Calu3 (cell line): Measurements from ENCODE around the gene NLGN1. TPM values are rescaled to one million over a fixed set of nuclear protein-coding genes. Genes with fewer than 3 reads are reported as not detected.
"Not testable (repeated sequence)": the region's sequence is repeated elsewhere in the genome, so short reads cannot be mapped to it uniquely, and the experiment has no call there.

ENCODE experiments used
- BruUV-seq: library from RNA; stranded (reverse); fragments of 400-500 nt; replicated peaks from 2 replicates; lab custom pipeline; 2021; lab: Mats Ljungman, UMichigan
- CTCF ChIA-PET: fragments of 300-600 bp; sonication (Branson Sonifier 250); formaldehyde crosslinking; loops from one replicate; lab custom pipeline; 2022; ENCODE audit warnings: antibody characterized with exemption; lab: Charles Lee
- DNase-seq: peaks from one replicate; pipeline ENCODE4 v3.0.0; 2022
- H3K27ac Mint-ChIP-seq: one replicate; pipeline ENCODE4 v1.8.0; 2022; ENCODE audit warnings: mixed read lengths; ENCODE audit not compliant: unreplicated experiment
- H3K27me3 Mint-ChIP-seq: one replicate; pipeline ENCODE4 v1.8.0; 2022; ENCODE audit warnings: mixed read lengths; ENCODE audit not compliant: unreplicated experiment
- H3K36me3 Mint-ChIP-seq: one replicate; pipeline ENCODE4 v1.8.0; 2022; ENCODE audit warnings: mild to moderate bottlenecking, moderate library complexity, mixed read lengths; ENCODE audit not compliant: insufficient read depth, unreplicated experiment
- H3K4me1 Mint-ChIP-seq: one replicate; pipeline ENCODE4 v1.8.0; 2022; ENCODE audit warnings: mild to moderate bottlenecking, low read depth, mixed read lengths; ENCODE audit not compliant: unreplicated experiment
- H3K4me3 Mint-ChIP-seq: one replicate; pipeline ENCODE4 v1.8.0; 2022; ENCODE audit warnings: mild to moderate bottlenecking, low read depth, moderate library complexity, mixed read lengths; ENCODE audit not compliant: unreplicated experiment
- H3K9me3 Mint-ChIP-seq: one replicate; pipeline ENCODE4 v1.8.0; 2022; ENCODE audit warnings: low read depth, mixed read lengths; ENCODE audit not compliant: unreplicated experiment
- intact Hi-C: fragments of 100-400 bp; cut with micrococcal nuclease; formaldehyde crosslinking; loops from one replicate; pipeline ENCODE4 v1.10.0; 2022; ENCODE audit not compliant: unreplicated experiment
- total RNA-seq: library from RNA; stranded (reverse); gene quantifications from 2 replicates; pipeline ENCODE4 v1.2.3, GENCODE V29; 2022
- TF ChIP-seq, protein P1 (sequence below): fragments of 200-600 bp; IDR thresholded peaks from one replicate; pipeline ENCODE4 v1.8.0; 2022; ENCODE audit warnings: antibody characterized with exemption; ENCODE audit not compliant: unreplicated experiment

Gene NLGN1
- total RNA-seq, 1 experiment from 2014 or later = 2.6 TPM

DNA sequence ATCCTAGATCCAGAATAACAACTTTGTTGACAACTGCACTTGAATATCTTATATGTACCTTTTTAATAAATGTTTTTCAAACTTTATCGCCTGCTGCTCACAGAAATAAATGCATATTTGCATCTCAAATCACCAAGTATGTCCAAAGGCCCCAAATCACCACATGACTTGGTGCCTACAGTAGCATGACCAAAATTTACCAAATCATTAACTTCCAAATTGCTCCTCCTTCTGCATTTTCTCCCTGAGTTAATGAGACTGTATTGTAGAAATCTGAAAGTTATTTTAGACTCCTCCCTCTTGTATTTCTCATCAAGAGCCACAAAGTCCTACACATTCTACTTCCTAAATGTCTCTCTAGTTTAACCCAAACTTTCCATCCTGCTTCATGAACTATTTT, 826.1 kb downstream of the NLGN1 start:
- Mint-ChIP-seq H3K27me3 (no peaks in the 10 kb centered on the region), H3K9me3 (no peaks in the 10 kb centered on the region), H3K4me3 (no peak overlapping the region), H3K4me1 (no peaks in the 10 kb centered on the region), H3K36me3 (no peaks in the 10 kb centered on the region), H3K27ac (no peak overlapping the region)
- TF ChIP-seq, protein P1, sequence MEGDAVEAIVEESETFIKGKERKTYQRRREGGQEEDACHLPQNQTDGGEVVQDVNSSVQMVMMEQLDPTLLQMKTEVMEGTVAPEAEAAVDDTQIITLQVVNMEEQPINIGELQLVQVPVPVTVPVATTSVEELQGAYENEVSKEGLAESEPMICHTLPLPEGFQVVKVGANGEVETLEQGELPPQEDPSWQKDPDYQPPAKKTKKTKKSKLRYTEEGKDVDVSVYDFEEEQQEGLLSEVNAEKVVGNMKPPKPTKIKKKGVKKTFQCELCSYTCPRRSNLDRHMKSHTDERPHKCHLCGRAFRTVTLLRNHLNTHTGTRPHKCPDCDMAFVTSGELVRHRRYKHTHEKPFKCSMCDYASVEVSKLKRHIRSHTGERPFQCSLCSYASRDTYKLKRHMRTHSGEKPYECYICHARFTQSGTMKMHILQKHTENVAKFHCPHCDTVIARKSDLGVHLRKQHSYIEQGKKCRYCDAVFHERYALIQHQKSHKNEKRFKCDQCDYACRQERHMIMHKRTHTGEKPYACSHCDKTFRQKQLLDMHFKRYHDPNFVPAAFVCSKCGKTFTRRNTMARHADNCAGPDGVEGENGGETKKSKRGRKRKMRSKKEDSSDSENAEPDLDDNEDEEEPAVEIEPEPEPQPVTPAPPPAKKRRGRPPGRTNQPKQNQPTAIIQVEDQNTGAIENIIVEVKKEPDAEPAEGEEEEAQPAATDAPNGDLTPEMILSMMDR = no peak
- intact Hi-C loops = no loop called here
- CTCF ChIA-PET = no interaction called here
- BruUV-seq = no TSS peak
- no peak for DNase-seq

- H3K9me3 Mint-ChIP-seq = no peaks in the 10 kb centered on the region
- TF ChIP-seq, protein P1 = no peak
- H3K27me3 Mint-ChIP-seq = no peaks in the 10 kb centered on the region
- H3K36me3 Mint-ChIP-seq = no peaks in the 10 kb centered on the region
- CTCF ChIA-PET = no interaction called here
- no peak overlapping the region for H3K4me3 Mint-ChIP-seq
- DNase-seq = no peak
- H3K27ac Mint-ChIP-seq = no peak overlapping the region
- no TSS peak for BruUV-seq
- no peaks in the 10 kb centered on the region for H3K4me1 Mint-ChIP-seq
- intact Hi-C loops = no loop called here
These were observed 832.4 kb downstream of the NLGN1 start for GRCh38 chr3:174229916-174230315.

DNA sequence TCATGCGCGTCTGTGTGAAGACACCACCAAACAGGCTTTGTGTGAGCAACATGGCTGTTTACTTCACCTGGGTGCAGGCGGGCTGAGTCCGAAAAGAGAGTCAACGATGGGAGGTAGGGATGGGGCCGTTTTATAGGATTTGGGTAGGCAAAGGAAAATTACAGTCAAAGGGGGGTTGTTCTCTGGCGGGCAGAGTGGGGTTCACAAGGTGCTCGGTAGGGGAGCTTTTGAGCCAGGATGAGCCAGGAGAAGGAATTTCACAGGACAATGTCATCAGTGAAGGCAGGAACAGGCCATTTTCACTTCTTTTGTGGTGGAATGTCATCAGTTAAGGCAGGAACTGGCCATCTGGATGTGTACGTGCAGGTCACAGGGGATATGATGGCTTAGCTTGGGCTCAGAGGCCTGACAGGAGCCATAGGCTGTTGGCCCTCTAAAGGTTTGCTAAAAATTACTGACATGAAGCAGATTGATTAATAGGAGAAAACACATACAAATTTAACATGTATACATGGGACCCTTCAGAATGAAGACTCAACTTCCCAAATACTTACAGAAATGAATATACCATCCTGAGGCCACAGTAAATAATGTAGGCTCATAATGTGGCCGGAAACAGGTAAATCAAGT, 834.6 kb downstream of the NLGN1 start:
- CTCF ChIA-PET, H3K36me3 Mint-ChIP-seq, DNase-seq, H3K4me1 Mint-ChIP-seq, BruUV-seq, H3K4me3 Mint-ChIP-seq, intact Hi-C loops, H3K27me3 Mint-ChIP-seq, H3K27ac Mint-ChIP-seq, H3K9me3 Mint-ChIP-seq: not testable (repeated sequence)

DNA sequence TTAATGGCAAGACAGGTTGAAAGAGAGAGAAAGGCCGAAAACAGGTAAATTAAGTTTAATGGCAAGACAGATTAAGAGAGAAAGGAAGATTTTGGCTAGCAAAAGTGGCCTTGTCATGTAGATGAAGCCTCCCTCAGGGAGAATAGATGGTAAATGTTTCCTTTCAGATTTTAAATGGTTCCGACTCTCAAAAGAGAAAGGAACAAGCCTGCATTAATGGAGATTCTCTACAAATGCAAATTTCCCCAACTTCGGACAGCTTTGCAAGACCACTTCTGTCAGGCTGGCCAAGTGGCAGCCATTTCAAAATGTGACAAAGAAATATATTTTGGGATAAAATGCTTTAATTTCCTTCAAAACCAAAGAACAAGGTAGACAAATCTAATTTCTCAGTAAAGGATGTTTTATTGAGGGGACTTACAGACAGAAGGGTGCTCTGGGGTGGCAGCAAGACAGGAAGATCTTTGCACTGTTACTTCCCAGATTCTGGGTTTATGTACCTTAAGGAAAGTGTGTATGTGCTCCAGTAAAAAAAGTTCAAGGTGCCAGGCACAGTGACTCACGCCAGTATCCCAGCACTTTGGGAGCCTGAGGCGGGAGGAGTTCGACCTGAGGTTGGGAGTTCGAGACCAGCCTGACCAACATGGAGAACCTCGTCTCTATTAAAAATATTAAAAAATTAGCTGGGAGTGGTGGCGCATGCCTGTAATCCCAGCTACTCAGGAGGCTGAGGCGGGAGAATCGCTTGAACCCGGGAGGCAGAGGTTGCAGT, 835.3 kb downstream of the NLGN1 start:
- DNase-seq = no peak
- TF ChIP-seq, protein P1 = no peak
- Mint-ChIP-seq H3K36me3 (no peaks in the 10 kb centered on the region), H3K9me3 (no peaks in the 10 kb centered on the region), H3K27ac (no peak overlapping the region), H3K4me1 (no peaks in the 10 kb centered on the region), H3K4me3 (no peak overlapping the region), H3K27me3 (no peaks in the 10 kb centered on the region)
- CTCF ChIA-PET = no interaction called here
- no TSS peak for BruUV-seq
- intact Hi-C loops = no loop called here

DNA sequence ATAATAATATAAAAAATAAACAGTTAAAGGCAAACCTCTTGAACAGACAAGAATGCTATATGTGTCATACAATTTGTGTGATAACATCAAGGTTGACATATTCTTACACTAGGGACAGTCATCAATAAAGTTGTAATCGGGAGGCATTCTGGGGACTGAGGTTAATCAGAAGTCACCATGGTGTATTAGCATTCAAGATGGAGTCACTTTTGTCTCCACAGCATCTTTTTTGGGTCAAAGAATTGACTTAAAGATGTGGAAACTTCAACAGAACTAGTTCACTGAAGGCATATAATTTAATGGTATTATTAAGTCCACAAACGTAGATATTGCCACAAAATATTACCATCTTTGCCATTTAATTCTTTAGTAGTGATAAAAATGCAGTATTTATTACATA, 836.0 kb downstream of the NLGN1 start:
- no peaks in the 10 kb centered on the region for H3K36me3 Mint-ChIP-seq
- no peaks in the 10 kb centered on the region for H3K9me3 Mint-ChIP-seq
- H3K27me3 Mint-ChIP-seq = no peaks in the 10 kb centered on the region
- no TSS peak for BruUV-seq
- no peaks in the 10 kb centered on the region for H3K4me1 Mint-ChIP-seq
- H3K27ac Mint-ChIP-seq = no peak overlapping the region
- TF ChIP-seq, protein P1 = no peak
- intact Hi-C loops = no loop called here
- DNase-seq = no peak
- CTCF ChIA-PET = no interaction called here
- H3K4me3 Mint-ChIP-seq = no peak overlapping the region
